Fibroblast of the aortic adventitia (primary cell): ENCODE results near the gene DONSON. TPM values are rescaled to one million over a fixed set of nuclear protein-coding genes. Genes with fewer than 3 reads are reported as not detected.

Experiments used
- DNase-seq: peaks from one replicate; pipeline ENCODE4 v3.0.0-alpha.2; 2010; ENCODE audit warnings: low read depth
- H3K4me3 ChIP-seq: 2 replicates; pipeline ENCODE4 v1.5.1; 2011; ENCODE audit warnings: low read depth, mild to moderate bottlenecking, control low read depth, low read length, moderate library complexity
- total RNA-seq: library from RNA; depleted of rRNA; stranded (reverse); fragments of >200 nt; gene quantifications from 2 replicates; pipeline ENCODE4 v1.2.3, GENCODE V29; 2012; ENCODE audit warnings: low replicate concordance
- TF ChIP-seq, protein P1 (sequence below): IDR thresholded peaks from 2 replicates; pipeline ENCODE4 v1.5.1; 2011; ENCODE audit warnings: mild to moderate bottlenecking, low read length, control low read depth, inconsistent platforms; ENCODE audit not compliant: insufficient read depth

The DONSON gene
- total RNA-seq, 1 donor, result 36.5 TPM

DNA sequence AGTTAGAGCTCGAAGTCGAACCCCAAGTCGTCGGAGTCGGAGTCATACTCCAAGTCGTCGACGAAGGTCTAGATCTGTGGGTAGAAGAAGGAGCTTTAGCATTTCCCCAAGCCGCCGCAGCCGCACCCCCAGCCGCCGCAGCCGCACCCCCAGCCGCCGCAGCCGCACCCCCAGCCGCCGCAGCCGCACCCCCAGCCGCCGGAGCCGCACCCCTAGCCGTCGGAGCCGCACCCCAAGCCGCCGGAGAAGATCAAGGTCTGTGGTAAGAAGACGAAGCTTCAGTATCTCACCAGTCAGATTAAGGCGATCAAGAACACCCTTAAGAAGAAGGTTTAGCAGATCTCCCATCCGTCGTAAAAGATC lies 33.5 kb downstream of the DONSON start:
- no peak overlapping the region for H3K4me3 ChIP-seq
- TF ChIP-seq, protein P1, sequence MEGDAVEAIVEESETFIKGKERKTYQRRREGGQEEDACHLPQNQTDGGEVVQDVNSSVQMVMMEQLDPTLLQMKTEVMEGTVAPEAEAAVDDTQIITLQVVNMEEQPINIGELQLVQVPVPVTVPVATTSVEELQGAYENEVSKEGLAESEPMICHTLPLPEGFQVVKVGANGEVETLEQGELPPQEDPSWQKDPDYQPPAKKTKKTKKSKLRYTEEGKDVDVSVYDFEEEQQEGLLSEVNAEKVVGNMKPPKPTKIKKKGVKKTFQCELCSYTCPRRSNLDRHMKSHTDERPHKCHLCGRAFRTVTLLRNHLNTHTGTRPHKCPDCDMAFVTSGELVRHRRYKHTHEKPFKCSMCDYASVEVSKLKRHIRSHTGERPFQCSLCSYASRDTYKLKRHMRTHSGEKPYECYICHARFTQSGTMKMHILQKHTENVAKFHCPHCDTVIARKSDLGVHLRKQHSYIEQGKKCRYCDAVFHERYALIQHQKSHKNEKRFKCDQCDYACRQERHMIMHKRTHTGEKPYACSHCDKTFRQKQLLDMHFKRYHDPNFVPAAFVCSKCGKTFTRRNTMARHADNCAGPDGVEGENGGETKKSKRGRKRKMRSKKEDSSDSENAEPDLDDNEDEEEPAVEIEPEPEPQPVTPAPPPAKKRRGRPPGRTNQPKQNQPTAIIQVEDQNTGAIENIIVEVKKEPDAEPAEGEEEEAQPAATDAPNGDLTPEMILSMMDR, result no peak
- DNase-seq, result no peak

DNA sequence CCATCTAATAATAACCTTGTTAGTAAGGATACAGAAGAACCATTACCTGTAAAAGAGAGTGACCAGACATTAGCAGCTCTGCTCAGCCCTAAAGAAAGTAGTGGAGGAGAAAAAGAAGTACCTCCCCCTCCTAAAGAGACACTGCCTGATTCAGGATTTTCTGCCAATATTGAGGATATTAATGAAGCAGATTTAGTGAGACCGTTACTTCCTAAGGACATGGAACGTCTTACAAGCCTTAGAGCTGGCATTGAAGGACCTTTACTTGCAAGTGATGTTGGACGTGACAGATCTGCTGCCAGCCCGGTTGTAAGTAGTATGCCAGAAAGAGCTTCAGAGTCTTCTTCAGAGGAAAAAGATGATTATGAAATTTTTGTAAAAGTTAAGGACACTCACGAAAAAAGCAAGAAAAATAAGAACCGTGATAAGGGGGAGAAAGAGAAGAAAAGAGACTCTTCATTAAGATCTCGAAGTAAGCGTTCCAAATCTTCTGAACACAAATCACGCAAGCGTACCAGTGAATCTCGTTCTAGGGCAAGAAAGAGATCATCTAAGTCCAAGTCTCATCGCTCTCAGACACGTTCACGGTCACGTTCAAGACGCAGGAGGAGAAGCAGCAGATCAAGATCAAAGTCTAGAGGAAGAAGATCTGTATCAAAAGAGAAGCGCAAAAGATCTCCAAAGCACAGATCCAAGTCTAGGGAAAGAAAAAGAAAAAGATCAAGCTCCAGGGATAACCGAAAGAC lies 34.1 kb downstream of the DONSON start:
- H3K4me3 ChIP-seq, result no peak overlapping the region
- DNase-seq, result no peak
- TF ChIP-seq, protein P1, result no peak

DNA sequence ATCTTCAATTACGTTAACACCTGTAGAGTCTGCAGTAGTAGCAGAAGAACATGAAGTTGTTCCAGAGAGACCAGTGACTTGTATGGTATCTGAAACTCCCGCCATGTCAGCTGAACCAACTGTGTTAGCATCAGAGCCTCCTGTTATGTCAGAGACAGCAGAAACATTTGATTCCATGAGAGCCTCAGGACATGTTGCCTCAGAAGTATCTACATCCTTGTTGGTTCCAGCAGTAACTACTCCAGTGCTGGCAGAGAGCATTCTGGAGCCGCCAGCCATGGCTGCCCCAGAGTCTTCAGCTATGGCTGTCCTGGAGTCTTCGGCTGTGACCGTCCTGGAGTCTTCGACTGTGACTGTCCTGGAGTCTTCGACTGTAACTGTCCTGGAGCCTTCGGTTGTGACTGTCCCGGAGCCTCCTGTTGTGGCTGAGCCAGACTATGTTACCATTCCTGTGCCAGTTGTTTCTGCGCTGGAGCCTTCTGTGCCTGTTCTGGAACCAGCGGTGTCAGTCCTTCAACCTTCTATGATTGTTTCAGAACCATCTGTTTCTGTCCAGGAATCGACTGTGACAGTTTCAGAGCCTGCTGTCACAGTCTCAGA lies 35.4 kb downstream of the DONSON start:
- DNase-seq, result no peak
- TF ChIP-seq, protein P1, result no peak
- no peak overlapping the region for H3K4me3 ChIP-seq

DNA sequence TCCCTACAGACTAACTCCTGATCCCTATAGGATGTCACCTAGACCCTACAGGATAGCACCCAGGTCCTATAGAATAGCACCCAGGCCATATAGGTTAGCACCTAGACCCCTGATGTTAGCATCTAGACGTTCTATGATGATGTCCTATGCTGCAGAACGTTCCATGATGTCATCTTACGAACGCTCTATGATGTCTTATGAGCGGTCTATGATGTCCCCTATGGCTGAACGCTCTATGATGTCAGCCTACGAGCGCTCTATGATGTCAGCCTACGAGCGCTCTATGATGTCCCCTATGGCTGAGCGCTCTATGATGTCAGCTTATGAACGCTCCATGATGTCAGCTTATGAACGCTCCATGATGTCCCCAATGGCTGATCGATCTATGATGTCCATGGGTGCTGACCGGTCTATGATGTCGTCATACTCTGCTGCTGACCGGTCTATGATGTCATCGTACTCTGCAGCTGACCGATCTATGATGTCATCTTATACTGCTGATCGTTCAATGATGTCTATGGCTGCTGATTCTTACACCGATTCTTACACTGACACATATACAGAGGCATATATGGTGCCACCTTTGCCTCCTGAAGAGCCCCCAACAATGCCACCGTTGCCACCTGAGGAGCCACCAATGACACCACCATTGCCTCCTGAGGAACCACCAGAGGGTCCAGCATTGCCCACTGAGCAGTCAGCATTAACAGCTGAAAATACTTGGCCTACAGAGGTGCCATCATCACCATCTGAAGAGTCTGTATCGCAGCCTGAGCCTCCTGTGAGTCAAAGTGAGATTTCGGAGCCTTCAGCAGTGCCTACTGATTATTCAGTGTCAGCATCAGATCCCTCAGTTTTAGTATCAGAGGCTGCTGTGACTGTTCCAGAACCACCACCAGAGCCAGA lies 36.1 kb downstream of the DONSON start:
- TF ChIP-seq, protein P1, result no peak
- no peak overlapping the region for H3K4me3 ChIP-seq
- no peak for DNase-seq

DNA sequence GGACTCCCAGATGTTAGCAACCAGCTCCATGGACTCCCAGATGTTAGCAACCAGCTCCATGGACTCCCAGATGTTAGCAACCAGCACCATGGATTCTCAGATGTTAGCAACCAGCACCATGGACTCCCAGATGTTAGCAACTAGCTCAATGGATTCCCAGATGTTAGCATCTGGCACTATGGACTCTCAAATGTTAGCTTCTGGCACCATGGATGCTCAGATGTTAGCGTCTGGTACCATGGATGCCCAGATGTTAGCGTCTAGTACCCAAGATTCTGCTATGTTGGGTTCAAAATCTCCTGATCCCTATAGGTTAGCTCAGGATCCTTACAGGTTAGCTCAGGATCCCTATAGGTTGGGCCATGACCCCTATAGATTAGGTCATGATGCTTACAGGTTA lies 36.8 kb downstream of the DONSON start:
- DNase-seq, result no peak
- H3K4me3 ChIP-seq, result no peak overlapping the region
- TF ChIP-seq, protein P1, result no peak

DNA sequence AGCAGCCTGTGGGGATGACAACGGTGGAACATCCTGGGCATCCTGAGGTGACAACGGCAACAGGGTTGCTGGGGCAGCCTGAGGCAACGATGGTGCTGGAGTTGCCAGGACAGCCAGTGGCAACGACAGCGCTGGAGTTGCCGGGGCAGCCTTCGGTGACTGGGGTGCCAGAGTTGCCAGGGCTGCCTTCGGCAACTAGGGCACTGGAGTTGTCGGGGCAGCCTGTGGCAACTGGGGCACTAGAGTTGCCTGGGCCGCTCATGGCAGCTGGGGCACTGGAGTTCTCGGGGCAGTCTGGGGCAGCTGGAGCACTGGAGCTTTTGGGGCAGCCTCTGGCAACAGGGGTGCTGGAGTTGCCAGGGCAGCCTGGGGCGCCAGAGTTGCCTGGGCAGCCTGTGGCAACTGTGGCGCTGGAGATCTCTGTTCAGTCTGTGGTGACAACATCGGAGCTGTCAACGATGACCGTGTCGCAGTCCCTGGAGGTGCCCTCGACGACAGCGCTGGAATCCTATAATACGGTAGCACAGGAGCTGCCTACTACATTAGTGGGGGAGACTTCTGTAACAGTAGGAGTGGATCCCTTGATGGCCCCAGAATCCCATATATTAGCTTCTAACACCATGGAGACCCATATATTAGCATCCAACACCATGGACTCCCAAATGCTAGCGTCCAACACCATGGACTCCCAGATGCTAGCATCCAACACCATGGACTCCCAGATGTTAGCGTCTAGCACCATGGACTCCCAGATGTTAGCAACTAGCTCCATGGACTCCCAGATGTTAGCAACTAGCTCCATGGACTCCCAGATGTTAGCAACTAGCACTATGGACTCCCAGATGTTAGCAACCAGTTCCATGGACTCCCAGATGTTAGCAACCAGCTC lies 37.5 kb downstream of the DONSON start:
- no peak overlapping the region for H3K4me3 ChIP-seq
- TF ChIP-seq, protein P1, result no peak
- no peak for DNase-seq
